HTR-8/SVneo (cell line): ENCODE results near the gene FBXL14.
A peak's percentile ranks its signal among the peaks of the same experiment; 100 is the strongest.

Source experiments
- DNase-seq: peaks from one replicate; pipeline ENCODE4 v3.0.0; 2011; ENCODE audit warnings: low spot score, mixed read lengths; ENCODE audit not compliant: insufficient read length
- FAIRE-seq: peaks from 2 replicates; lab custom pipeline; 2011; peaks lifted over from hg19 to GRCh38; lab: Jason Lieb, UNC

Gene FBXL14

GRCh38 chr12:1595690-1596347 is 1.4 kb upstream of the FBXL14 start:
- DNase-seq (no peak), FAIRE-seq (no peak)

- DNase-seq (no peak), FAIRE-seq (peak; percentile 36)
Measured at GRCh38 chr12:1595026-1595561, 713 bp upstream of the FBXL14 start.

- FAIRE-seq = no peak
- no peak for DNase-seq
Measured at GRCh38 chr12:1594006-1594260, 448 bp downstream of the FBXL14 start.

GRCh38 chr12:1593174-1594005 is 991 bp downstream of the FBXL14 start:
- FAIRE-seq (peak; percentile 81), DNase-seq (peak; percentile 53)

- DNase-seq (peak; percentile 64), FAIRE-seq (peak; percentile 97)
Measured at GRCh38 chr12:1592444-1593173, 1.8 kb downstream of the FBXL14 start.

GRCh38 chr12:1591543-1591942 is 2.8 kb downstream of the FBXL14 start:
- FAIRE-seq = no peak

GRCh38 chr12:1591034-1591433 is 3.3 kb downstream of the FBXL14 start:
- DNase-seq (peak; percentile 64), FAIRE-seq (no peak)

More at GRCh38 chr12:1591543-1591942, 2.8 kb downstream of the FBXL14 start:
- no peak for DNase-seq

GRCh38 chr12:1590221-1590979 is 4.0 kb downstream of the FBXL14 start:
- DNase-seq (no peak), FAIRE-seq (peak; percentile 72)

- no peak for DNase-seq
Measured at GRCh38 chr12:1588575-1588947, 5.8 kb downstream of the FBXL14 start.

GRCh38 chr12:1587927-1588574 is 6.3 kb downstream of the FBXL14 start:
- no peak for FAIRE-seq

More at GRCh38 chr12:1588575-1588947, 5.8 kb downstream of the FBXL14 start:
- no peak for FAIRE-seq

GRCh38 chr12:1584326-1584725 is 10.1 kb downstream of the FBXL14 start:
- FAIRE-seq (no peak), DNase-seq (no peak)

More at GRCh38 chr12:1587927-1588574, 6.3 kb downstream of the FBXL14 start:
- DNase-seq = no peak

- FAIRE-seq = peak; percentile 97
- DNase-seq = peak; percentile 96
Measured at GRCh38 chr12:1583421-1584078, 10.8 kb downstream of the FBXL14 start.

GRCh38 chr12:1582709-1583050 is 11.7 kb downstream of the FBXL14 start:
- FAIRE-seq (no peak), DNase-seq (no peak)

- FAIRE-seq = no peak
- DNase-seq = no peak
Measured at GRCh38 chr12:1581973-1582708, 12.2 kb downstream of the FBXL14 start.

GRCh38 chr12:1580526-1580925 is 13.9 kb downstream of the FBXL14 start:
- DNase-seq (no peak), FAIRE-seq (no peak)

GRCh38 chr12:1579651-1580435 is 14.5 kb downstream of the FBXL14 start:
- DNase-seq (no peak), FAIRE-seq (no peak)

GRCh38 chr12:1576410-1577241 is 17.8 kb downstream of the FBXL14 start:
- FAIRE-seq (peak; percentile 58), DNase-seq (no peak)
